ENCODE measurements around the gene FAM174C.
"Not testable (repeated sequence)": the region's sequence is repeated elsewhere in the genome, so short reads cannot be mapped to it uniquely, and the experiment has no call there.

FAM174C gene

DNA sequence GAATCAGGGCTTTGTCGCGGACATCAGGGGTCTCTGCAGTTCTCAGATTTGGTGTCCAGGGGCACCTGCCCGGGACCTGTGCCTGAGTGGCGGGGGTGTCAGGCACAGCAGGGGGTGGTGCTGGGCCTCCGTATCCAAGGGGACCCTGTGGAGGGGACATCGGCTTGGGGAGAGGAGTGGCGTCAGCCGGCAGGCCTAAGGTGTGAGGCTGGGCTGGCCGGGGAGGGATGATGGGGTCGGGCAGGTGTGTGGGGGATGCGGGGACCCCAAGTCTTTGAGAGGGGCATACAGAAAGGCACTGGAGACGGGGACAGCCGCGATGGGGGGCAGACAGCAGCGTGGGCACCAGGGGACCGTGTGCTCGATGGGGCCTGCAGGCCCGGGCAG is 12.9 kb downstream of the FAM174C start:
- DNase-seq, result no peak

DNA sequence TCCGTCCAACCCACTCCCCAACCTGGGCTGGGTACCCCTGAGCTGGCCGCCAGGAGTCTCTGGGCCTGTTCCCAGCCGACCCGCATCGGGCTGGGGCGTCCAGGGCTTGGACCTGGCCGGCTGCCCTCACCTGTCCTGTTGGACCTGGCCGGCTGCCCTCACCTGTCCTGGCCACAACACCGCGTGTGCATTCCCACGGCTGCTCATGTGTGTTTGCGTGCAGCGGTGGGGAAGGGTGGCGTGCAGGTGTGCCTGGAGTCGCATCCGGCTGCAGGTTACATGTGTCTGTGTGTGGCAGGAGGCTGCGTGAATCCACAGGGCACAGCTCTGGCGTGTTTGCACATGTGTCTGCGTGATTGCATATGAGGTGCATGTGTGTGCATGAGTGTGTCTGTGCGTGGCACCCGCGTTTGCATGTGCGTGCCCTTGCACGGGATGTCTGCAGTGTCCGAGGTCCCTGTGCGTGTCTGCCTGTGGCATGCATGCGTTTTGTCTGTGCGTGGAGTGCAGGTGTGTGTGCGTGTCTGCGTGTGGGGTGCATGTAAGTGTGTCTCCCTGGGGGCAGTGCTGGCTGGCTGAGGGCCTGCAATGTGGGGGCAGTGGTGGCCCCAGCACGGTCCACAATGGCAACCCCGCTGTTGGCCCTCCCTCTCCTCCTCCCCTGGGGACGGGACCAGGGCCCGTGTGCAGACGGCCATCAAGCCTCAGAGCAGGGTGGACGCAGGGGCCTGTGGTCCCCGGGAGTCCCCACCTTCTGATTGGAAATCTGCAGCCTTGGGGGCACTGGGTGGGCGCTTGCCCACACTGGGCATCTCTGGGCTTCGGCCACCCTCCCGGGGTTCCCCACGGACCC is 13.7 kb downstream of the FAM174C start:
- DNase-seq, result no peak

DNA sequence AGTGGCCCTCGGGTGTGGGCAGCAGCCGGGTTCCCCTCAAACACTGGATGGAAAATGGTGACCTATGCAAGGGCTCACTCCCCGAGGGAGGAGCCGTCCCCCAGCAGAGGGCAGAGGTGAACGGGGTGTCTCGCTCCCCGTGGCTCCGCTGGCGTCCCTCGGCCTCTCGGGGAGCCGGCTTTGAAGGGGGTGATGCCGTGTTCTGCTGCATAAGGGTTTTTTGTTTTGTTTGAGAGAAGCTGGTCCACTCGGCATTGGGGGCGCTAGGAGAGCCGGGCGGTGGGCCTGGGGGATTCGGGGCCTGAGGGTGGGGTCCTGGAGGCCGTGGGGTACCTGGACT is 14.3 kb downstream of the FAM174C start:
- DNase-seq, result no peak

DNA sequence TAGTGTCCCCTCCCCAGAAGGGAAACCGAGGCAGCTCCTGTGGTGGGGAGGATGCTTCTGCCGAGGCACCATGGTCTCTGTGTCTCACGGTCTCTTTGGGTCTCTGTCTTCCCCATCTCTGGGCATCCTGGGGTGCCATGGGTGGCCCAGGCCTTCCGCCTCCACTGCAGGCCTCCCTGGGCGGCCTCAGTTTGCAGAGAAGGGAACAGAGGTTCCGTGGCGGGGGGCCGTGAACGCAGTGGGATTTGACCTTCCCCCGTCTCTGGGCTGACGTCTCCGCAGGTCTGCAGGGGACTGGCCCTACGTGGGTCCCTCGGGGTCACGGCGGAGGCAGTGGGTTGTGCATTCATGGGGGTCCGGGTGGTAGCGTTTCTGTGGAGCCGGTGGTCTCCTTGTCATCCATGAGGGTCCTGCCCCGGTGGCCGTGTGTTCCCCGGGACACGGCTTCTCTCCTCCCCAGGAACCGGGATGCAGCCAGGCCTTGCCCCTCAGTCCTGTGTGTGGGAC is 14.9 kb downstream of the FAM174C start:
- no peak for DNase-seq

DNA sequence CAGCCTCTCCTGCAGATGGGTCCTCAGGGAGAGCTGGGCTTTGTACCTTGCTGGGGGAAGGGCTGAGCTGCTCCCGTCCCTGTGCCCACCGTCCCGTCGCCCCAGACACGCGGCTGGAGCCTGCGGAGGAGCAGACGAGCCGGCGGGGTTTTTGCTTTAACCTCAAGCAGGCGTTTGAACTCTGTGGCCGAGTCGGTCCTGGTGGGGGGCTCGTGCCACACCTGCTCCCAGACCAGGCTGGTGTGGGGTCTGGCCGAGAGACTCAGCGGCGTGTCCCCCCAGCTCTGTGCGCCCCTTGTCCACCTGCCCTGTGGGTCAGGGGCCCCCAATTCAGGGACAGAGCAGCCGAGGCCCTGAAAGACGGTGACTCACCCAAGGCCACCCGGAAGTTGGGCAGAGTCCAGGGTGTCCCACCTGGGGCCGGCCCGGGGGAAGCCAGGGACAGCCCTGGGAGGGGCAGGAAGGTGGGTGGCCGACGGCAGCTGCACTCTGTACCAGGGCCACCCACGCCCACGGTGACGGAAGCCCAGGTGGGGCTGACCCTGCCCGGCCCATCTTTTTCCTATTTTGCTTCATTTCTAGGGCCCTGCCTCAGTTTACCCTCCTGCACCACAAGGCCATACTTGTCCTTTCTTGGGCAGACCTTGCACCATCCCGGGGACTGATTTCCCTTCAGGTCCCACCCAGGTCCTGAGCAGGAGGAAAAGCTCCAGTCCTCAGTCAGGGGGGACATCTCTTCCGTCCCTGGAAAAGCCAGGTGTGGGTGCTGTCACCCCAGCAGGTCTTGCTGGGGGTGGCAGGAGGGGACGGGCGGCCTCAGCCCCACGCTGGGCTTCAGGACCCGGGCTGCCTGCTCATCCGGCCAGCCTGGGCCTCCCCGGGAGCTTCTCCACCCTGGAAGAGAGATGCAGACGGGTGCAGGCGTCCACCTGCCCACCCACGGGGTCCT is 15.6 kb downstream of the FAM174C start:
- no peak for DNase-seq

DNA sequence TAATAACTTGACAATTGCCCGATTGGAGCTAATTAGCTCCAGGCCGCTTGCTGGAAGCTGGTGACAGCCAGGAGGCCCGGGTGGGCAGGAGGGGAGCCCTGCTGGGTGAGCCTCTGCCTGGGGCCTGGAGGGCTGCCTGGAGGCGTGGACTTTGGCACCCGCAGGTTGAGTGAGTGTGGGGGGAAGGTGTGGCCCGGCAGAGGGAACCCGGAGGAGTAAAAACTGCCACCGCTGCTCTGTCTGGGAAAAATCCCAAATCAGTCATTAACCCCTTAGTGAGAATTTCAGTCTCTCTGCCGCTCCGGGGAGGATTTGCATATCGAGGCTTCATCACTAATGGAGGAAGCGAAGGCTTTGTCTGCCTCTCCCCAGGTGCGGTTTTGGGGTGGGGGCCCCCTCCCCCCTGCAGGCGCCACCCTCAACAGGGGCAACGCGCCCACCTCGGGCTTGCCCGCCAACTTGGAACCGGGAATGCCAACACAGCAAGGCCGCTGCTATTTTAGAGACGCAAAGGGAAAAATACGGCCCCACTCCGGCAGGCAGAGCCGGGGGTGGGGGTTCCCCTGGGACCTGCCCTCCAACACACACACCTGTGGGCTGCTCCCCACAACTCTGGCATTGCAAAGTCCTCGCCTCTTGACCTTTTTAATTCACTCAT is 16.6 kb downstream of the FAM174C start:
- DNase-seq, result no peak

DNA sequence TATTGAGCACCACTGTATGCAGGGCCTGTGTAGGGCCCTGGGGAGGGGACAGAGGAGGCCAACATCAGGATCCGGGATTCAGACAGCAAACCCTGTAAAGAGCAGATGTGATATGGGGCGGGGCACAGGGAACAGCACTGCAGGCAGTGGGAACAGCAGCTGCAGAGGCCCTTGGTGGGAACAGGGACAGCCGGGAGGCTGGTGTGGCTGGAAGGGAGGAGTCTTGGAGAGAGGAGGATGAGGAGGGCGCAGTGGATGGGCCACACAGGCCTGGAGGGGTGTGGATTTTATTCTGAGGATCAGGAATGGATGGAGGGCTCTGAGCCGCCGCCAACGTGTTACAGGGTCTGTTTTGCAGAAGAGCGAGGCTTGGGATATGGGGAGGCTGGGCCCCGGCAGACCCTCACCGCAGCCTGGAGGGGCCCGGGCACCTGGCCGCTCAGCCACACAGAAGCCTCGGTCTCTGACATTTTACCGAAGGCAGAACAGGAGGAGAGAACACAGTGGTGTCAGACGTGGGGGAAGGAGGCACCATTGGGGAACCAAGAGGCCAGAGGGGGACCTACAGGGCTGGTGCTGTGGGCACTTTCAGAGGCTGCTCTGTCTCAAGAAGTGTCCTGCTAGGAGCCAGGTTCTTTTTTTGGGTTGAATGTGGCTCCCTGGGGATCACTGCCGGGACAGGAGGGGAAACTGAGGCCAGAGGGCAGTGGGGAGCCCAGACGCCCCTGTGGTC is 17.3 kb downstream of the FAM174C start:
- DNase-seq, result no peak

DNA sequence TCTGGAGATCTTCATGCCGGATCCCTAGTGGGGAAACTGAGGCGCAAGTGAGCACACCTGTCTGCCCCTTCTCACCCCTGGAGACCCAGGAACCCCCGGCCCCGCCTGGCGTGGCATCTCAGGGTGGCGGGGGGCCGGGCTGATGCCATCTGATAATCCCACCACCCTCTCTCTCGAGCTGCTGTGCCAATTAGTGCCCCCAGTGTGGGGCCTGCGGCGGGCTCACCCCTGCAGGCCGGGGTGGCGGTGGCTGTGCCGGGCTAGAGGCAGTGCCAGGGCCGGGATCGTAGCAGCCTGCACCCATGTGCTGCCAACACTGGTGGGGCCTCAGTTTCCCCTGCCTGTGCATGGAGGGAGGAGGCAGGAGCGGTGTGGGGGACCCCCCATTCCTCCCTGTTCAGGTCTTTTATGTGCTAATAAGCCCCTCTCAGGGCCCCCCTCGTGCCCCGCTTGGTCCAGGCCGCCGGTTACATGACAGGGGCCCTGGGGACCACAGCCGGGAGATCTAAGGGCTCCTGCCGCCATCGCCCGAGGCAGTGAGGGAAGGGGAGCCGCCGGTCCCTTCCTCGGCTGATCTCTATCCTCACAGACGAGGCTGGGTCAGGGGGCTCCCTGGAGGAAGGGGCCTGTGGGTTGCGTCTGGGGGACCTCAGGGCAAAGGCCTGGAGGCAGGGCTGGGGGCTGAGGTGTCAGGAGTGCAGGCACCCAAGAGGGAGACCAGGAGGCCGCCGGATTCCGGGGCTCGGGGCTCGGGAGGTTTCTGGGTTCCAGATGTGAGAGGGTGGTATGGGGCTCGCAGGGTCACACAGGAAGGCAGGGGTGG is 18.7 kb downstream of the FAM174C start:
- no peak for DNase-seq

DNA sequence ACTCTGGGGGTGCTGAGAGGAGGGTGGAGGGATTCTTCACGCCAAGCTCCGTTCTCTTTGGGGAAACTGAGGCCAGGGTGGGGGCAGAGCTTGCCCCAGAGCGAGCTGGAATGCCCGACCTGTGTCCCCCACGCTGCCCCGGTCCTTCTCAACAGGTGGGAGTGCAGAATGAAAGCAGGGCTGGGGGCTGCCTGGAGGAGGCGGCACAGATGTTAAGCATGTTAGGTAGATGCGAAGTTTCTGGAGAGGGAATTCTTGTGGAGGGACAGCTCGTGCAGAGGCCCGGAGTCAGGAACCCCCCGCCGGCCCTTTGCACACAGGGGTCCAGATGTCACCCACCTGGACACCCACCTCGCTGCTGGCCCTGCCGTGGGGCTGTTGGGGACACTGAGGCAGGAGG is 19.4 kb downstream of the FAM174C start:
- no peak for DNase-seq

DNA sequence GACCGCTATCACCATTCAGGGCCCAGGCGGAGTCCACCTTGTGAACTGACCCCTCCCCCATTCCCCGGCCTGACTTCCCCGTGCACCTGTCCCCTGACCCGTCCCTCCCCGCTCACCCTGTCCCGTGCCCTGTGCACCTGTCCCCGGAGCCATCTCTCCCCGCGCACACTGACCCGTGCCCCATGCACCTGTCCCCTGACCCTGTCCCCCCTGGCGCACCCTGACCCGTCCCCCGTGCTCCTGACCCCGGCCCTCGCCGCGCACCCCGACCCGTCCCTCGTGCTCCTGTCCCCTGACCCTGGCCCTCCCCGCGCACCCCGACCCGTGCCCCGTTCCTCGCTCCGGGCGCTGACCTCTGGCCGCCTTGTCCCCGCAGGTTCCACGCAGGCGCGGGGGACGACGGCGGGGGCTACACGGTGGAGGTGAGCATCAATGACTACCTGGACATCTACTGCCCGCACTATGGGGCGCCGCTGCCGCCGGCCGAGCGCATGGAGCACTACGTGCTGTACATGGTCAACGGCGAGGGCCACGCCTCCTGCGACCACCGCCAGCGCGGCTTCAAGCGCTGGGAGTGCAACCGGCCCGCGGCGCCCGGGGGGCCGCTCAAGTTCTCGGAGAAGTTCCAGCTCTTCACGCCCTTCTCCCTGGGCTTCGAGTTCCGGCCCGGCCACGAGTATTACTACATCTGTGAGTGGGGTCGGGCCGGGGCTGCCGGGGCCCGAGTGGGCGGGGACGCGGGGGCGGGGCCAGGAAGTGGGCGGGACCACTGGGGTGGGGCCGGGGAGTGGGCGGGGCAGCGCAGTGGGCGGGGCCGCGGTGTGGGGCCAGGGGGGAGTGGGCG is 20.1 kb downstream of the FAM174C start:
- peak; percentile 49 for DNase-seq

DNA sequence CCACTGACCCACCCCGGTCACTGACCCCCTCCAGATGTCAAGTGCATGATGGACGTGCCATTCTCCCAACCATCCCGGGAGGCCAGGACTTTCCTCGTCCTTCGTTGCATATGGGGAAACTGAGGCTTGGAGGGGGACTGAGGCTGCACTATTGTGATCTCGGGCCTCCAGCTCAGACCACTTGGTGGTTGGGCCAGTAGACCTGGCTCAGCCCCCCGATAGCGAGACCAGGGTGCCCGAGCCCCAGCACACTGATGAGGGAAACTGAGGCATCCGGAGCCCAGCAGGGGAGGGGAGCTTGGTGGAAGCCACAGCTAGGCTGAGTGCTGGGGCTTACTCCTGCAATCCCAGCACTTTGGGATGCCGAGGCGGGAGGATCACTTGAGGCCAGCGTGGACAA is 20.7 kb downstream of the FAM174C start:
- no peak for DNase-seq

DNA sequence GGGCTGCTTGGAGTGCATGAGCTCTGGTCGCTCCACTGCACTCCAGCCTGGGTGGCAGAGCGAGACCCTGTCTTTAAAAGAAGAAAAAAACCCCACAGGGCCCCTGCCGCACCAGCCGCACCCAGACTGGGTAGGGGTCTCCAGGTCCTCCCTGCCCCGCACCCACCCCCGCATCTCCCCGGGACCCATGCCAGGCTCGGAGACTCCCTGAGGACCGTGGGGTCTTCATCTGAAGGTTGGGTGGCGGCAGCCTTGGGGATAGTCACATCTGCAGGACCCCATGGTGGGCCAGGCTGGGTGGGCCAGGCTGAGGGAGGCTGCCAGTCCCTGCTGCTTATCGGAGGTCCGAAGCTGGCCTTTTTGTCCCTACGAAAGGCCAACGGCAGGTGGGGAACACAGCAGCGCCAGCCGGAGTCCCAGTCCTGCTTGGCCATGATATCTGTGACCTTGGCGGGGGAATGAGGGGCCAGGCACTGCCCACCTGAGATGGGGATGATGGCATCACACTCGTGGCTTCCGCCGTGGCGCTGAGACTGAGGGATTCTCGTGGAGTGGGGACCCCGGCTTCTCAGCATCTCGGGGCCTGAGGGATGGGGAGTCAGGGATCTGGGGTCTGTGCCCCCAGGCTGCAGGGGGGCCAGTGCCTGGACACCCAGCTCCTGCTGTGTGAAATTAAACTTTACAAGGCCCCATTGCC is 21.4 kb downstream of the FAM174C start:
- DNase-seq, result no peak

DNA sequence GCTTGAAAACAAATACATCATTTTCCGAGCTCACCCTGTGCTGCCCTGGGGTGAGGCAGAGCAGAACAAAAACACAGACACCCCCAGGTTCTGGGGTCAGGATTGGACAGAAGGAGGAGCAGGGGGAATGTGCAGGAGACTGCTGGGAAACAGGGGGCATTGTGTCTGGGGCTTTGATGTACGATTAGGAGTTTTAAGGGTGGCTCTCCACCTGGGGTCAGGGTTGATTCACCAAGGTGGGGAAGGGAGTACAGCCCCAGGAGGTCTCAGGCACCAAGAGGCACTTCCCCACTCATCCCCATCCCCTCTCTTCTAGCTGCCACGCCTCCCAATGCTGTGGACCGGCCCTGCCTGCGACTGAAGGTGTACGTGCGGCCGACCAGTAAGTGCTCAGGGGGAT is 22.9 kb downstream of the FAM174C start:
- DNase-seq, result no peak

DNA sequence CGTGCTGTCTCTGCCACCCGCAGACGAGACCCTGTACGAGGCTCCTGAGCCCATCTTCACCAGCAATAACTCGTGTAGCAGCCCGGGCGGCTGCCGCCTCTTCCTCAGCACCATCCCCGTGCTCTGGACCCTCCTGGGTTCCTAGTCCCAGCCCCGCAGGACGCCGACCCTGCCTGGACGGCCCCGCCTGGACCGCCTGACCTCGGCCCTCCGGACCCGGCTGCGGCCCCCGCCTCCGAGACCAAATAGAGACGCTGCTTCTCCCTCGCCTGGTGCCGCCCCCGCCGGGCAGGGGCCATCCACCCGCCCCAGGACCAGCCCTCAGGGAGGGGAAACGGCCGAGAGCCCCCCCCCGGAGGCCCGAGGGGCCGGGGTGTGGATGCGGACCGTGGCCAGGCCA is 24.5 kb downstream of the FAM174C start:
- DNase-seq, result no peak

DNA sequence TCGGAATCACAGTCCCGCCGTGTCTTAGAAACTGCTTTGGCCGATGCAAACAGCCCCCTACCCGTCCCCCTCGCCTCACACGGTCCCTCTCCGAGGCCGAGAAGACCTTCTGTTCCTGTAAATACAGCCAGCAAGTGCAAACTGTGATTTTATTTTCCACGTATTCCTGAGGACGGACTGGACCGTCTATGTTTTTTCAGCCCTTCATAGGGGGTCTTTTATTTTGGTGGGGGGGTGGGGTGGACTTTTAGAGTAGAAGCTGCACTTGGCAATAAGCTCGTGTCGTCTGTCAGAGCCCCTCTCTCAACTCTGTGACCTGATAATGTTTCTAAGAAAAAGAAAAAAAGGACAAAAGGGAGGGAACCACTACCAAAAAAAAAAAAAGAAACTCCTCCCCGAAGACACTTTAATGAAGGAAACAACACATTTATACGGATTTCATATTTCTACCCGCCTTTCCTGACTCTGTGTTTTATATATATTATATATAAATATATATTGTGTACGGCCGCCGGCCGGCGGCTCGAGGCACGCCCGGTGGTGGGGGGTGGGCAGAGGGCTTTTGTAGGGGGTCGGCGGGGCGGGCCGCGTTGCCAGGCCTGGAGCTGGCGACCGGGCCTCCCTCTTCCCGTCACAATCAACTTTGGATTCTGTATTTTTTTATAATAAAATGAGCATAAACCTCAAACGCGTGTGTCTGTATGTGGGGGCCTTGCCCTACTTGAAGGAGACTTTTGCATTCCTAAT is 25.6 kb downstream of the FAM174C start:
- no peak for DNase-seq

DNA sequence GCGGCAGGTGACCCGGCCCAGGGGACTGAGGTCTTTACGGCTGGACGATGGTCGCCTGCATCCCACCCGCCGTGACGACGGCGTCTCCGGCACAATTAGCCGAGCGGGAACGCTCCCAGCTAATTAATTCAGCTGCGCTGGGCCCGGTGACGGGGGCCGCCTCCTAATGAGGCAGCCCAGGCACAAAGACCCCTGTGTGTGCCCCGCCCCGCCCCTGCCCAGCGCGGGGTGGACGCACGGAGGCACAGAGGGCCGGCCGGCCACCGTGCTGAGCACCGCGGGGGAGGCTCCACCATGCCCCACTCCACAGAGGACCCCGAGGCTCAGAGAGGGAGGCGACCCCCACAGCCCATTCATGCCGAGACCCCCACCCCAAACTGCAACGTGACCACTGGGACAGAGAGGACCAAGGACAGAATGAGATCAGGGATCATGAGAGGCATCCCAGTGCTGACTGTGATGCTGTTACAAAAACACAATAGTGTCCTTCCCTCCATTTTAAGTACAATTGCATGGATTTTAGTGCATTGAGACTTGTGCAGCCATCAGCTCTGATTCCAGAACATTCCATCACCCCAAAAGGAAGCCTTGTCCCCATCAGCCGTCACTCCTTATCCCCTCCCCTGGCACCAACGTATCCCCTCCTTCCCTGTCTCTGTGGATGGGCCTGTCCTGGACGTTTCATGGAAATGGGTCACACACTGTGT is 27.4 kb downstream of the FAM174C start:
- no peak for DNase-seq

DNA sequence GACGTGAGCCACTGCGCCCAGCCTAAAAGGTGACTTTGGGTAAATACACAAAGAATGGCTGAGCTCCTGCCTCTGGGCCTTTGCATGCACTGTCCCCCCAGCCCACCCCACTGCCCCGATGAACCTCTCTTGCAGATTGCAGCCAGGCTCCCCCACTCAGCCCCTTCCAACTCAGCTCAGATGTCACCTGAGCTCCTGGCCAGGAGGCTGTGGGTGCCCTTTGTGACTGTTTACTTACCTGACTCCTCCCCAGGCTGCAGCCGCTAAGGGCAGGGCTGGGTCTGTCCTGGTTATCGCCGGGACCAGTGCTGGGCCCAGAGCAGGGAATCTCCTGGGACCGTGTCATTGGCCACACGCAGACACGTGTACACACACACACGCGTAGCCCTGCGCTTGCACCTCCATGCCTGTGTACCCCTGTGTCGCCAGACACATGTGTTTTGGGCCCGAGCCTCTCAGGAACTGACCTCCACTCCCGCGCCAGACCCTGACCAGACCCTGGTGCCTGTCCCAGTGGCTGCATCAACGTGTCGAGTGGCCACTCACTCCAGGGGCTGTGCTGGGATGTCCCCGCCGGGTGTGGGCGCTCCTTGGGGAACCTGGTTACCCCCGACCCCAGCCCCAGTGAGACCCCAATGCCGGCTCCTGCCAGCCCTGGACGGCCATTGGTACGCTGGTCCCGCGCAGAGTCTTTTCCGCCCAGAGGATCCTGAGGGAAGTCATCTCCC is 29.0 kb downstream of the FAM174C start:
- DNase-seq, result no peak

DNA sequence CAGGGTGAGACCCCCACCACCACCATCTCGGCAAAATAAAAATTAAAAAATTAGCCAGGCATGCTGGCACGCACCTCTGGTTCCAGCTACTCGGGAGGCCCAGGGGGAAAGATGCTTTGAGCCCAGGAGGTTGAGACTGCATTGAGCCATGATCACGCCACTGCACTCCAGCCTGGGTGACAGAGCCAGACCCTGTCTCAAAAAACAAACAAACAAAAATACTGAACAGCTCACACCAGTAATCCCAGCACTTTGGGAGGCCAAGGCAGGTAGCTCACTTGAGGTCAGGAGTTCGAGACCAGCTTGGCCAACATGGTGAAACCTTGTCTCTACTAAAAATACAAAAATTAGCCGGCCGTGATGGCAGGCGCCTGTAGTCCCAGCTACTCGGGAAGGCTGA is 30.0 kb downstream of the FAM174C start:
- not testable (repeated sequence) for DNase-seq

Data from effector CD8-positive, alpha-beta T cell (primary cell).